ENCODE data around the gene AATK. TPM values are rescaled to one million over a fixed set of nuclear protein-coding genes. Genes with fewer than 3 reads are reported as not detected.

AATK gene
- total RNA-seq, 2 donors from 2014 or later: 3.3 to 4.3 TPM

DNA sequence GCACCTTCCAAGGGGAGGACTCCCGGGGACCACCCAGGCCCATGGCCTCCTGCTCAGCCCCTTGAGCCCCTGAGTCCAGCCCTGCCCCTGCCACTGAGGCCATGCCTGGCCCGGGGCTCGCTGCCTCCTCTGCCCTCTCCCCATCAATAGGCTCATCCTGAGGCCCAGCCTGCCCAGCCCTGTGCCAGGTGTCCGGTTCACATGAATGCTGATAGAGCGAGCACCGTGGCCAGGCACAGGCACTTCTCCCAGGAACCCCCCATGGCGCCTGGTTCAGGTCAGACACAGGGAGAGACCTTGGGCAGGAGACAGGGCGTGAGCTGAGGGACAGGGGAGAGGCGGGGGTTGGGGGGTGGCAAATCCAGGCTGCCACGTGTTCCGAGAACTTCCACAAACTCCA lies 3.5 kb downstream of the AATK start:
- H3K9me3 Mint-ChIP-seq: no peaks in the 10 kb centered on the region
- no peak for DNase-seq
- no peaks in the 10 kb centered on the region for H3K4me1 Mint-ChIP-seq
- H3K27me3 Mint-ChIP-seq (ENCODE audit: insufficient read depth): peaks cover 5% of the 10 kb centered on the region
- H3K27ac Mint-ChIP-seq: no peak overlapping the region
- Histone ChIP-seq H3K9me3 (ENCODE audit: control insufficient read depth, low read length) (no peaks in the 10 kb centered on the region), H3K27ac (ENCODE audit: low read depth, low read length) (no peak overlapping the region), H3K36me3 (ENCODE audit: control insufficient read depth, insufficient read depth, low read length) (no peaks in the 10 kb centered on the region), H3K4me3 (ENCODE audit: low read length) (no peak overlapping the region), H3K4me1 (ENCODE audit: control insufficient read depth, insufficient read depth, low read length) (no peaks in the 10 kb centered on the region), H3K9ac (ENCODE audit: extremely low read depth, low read length, poor library complexity, severe bottlenecking) (no peak overlapping the region), H3K27me3 (ENCODE audit: control insufficient read depth, insufficient read depth, low read length, poor library complexity, severe bottlenecking) (peaks cover 6% of the 10 kb centered on the region)
- no peaks in the 10 kb centered on the region for H3K36me3 Mint-ChIP-seq (ENCODE audit: low read depth)
- TF ChIP-seq, protein P1, sequence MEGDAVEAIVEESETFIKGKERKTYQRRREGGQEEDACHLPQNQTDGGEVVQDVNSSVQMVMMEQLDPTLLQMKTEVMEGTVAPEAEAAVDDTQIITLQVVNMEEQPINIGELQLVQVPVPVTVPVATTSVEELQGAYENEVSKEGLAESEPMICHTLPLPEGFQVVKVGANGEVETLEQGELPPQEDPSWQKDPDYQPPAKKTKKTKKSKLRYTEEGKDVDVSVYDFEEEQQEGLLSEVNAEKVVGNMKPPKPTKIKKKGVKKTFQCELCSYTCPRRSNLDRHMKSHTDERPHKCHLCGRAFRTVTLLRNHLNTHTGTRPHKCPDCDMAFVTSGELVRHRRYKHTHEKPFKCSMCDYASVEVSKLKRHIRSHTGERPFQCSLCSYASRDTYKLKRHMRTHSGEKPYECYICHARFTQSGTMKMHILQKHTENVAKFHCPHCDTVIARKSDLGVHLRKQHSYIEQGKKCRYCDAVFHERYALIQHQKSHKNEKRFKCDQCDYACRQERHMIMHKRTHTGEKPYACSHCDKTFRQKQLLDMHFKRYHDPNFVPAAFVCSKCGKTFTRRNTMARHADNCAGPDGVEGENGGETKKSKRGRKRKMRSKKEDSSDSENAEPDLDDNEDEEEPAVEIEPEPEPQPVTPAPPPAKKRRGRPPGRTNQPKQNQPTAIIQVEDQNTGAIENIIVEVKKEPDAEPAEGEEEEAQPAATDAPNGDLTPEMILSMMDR (conservative IDR thresholded peaks at IDR 0.05): no peak
- H3K4me3 Mint-ChIP-seq: no peak overlapping the region
- WGBS, 2 experiments (ENCODE audit: insufficient coverage in 1 of 2, insufficient read length in 1 of 2): 93 to 96% methylated on average over 4 to 11 of the region's 11 CpGs

DNA sequence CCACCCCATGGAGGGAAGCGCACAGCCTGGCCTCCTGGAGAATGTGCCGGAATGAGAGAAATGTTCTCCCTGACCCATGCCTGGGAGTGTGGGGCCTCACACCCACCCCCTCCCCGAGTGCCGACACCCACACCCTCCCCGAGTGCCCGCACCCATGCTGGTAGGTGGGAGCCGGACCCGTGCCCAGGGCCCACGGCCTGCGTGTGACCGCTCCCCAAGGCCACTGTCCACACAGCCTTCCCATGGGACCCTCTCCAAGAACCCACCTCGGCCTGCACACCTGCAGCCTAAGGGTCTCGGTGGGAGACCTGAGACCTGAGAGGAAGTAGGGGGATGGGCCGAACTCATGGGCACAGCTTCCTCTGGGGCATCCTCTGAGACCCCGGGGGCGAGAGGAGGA lies 4.0 kb downstream of the AATK start:
- H3K36me3 Mint-ChIP-seq (ENCODE audit: low read depth): no peaks in the 10 kb centered on the region
- H3K9me3 Mint-ChIP-seq: no peaks in the 10 kb centered on the region
- 90 to 96% methylated on average over 4 to 16 of the region's 16 CpGs for WGBS, 2 experiments (ENCODE audit: insufficient coverage in 1 of 2, insufficient read length in 1 of 2)
- H3K27ac Mint-ChIP-seq: no peak overlapping the region
- Histone ChIP-seq H3K9ac (ENCODE audit: extremely low read depth, low read length, poor library complexity, severe bottlenecking) (no peak overlapping the region), H3K36me3 (ENCODE audit: control insufficient read depth, insufficient read depth, low read length) (no peaks in the 10 kb centered on the region), H3K9me3 (ENCODE audit: control insufficient read depth, low read length) (no peaks in the 10 kb centered on the region), H3K27ac (ENCODE audit: low read depth, low read length) (no peak overlapping the region), H3K27me3 (ENCODE audit: control insufficient read depth, insufficient read depth, low read length, poor library complexity, severe bottlenecking) (peaks cover 6% of the 10 kb centered on the region), H3K4me3 (ENCODE audit: low read length) (no peak overlapping the region), H3K4me1 (ENCODE audit: control insufficient read depth, insufficient read depth, low read length) (no peaks in the 10 kb centered on the region)
- no peak for DNase-seq
- H3K4me1 Mint-ChIP-seq: no peaks in the 10 kb centered on the region
- TF ChIP-seq, protein P1 (conservative IDR thresholded peaks at IDR 0.05): no peak
- peaks cover 2% of the 10 kb centered on the region for H3K27me3 Mint-ChIP-seq (ENCODE audit: insufficient read depth)
- H3K4me3 Mint-ChIP-seq: no peak overlapping the region

DNA sequence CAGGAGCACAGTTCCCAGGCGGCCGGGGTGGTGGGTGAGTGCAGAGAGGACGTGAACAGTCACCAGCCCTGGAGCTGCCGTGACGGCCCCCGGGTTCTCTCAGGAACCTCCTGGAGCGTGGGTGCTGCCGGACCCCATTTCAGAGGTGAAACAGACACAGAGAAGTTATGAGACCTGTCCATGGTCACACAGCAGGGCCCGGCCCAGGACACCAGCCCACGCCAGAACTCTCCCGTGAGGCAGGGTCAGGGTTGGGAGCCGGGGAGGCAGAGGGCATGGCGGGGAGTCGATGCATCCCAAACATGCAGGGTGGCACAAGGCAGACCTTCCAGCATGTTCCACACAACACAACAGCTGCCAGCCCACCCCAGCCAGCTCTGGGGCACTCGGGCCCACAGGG lies 4.5 kb downstream of the AATK start:
- Mint-ChIP-seq H3K36me3 (ENCODE audit: low read depth) (no peaks in the 10 kb centered on the region), H3K27ac (no peak overlapping the region), H3K9me3 (no peaks in the 10 kb centered on the region), H3K4me3 (no peak overlapping the region), H3K4me1 (no peaks in the 10 kb centered on the region), H3K27me3 (ENCODE audit: insufficient read depth) (peaks cover 2% of the 10 kb centered on the region)
- Histone ChIP-seq H3K36me3 (ENCODE audit: control insufficient read depth, insufficient read depth, low read length) (no peaks in the 10 kb centered on the region), H3K27ac (ENCODE audit: low read depth, low read length) (no peak overlapping the region), H3K4me3 (ENCODE audit: low read length) (no peak overlapping the region), H3K27me3 (ENCODE audit: control insufficient read depth, insufficient read depth, low read length, poor library complexity, severe bottlenecking) (peaks cover 1% of the 10 kb centered on the region), H3K4me1 (ENCODE audit: control insufficient read depth, insufficient read depth, low read length) (no peaks in the 10 kb centered on the region), H3K9me3 (ENCODE audit: control insufficient read depth, low read length) (no peaks in the 10 kb centered on the region), H3K9ac (ENCODE audit: extremely low read depth, low read length, poor library complexity, severe bottlenecking) (no peak overlapping the region)
- TF ChIP-seq, protein P1 (conservative IDR thresholded peaks at IDR 0.05): no peak
- DNase-seq: no peak
- 93 to 94% methylated on average over 12 to 15 of the region's 15 CpGs for WGBS, 2 experiments (ENCODE audit: insufficient coverage in 1 of 2, insufficient read length in 1 of 2)
